HTR-8/SVneo (cell line): ENCODE data around the gene SHTN1.
A peak's percentile ranks its signal among the peaks of the same experiment; 100 is the strongest.

Source experiments
- DNase-seq: peaks from one replicate; pipeline ENCODE4 v3.0.0; 2011; ENCODE audit warnings: low spot score, mixed read lengths; ENCODE audit not compliant: insufficient read length
- FAIRE-seq: peaks from 2 replicates; lab custom pipeline; 2011; peaks lifted over from hg19 to GRCh38; lab: Jason Lieb, UNC

Gene SHTN1

GRCh38 chr10:116988311-116988710, 16.7 kb downstream of the SHTN1 start:
- FAIRE-seq (no peak), DNase-seq (no peak)

DNA sequence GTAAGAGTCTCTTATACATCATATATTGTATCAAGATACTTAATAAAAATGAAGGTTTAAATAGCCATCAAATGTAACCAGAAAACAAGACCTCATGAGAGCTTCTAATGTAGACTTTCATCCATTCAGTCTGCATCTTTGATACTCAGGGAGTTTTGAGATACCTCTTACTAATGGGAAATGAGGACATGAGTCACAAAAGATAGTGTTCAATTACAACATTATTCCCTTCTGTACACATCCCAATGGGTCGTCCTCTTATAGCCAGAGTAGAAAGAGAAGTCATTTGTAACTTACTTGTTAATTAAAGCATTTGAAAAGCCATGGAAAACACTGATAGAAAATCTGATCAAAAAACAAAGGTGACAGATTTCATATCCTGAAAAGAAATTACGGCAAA, 19.4 kb downstream of the SHTN1 start:
- DNase-seq (no peak), FAIRE-seq (no peak)

- DNase-seq (no peak), FAIRE-seq (no peak)
These were observed 20.6 kb downstream of the SHTN1 start for GRCh38 chr10:116984202-116984990.

GRCh38 chr10:116980041-116980440, 24.9 kb downstream of the SHTN1 start:
- FAIRE-seq, result no peak
- no peak for DNase-seq

GRCh38 chr10:116978901-116979300, 26.1 kb downstream of the SHTN1 start:
- FAIRE-seq, result no peak
- no peak for DNase-seq

- FAIRE-seq (no peak), DNase-seq (peak; percentile 30)
These were observed 30.5 kb downstream of the SHTN1 start for GRCh38 chr10:116974456-116975005.

- FAIRE-seq (no peak), DNase-seq (no peak)
These were observed 31.0 kb downstream of the SHTN1 start for GRCh38 chr10:116973946-116974455.

DNA sequence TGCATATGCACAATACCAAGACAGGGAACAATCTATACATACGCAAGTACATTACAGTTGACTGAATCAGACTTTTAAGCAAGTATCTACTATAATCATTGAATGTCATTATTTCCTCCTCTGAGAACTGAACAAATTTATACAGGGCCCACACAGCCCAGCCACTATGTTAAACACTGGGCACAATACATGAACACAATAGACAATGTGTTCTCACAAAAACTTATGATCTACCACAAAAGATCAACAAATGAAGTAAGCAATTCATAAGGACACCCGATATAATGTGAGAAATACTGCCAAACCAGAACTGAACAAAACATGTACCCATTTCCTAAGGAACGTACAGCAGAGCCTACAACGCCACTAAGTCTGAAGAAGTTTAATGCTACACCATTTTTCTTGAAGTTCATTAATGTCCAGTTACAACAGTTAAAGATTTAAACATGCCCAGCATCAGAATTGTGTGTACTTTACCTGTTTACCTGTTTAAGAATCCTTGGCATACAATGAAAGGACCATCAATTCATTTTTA, 31.5 kb downstream of the SHTN1 start:
- no peak for FAIRE-seq
- no peak for DNase-seq

GRCh38 chr10:116972131-116972530, 32.9 kb downstream of the SHTN1 start:
- DNase-seq (no peak), FAIRE-seq (no peak)

DNA sequence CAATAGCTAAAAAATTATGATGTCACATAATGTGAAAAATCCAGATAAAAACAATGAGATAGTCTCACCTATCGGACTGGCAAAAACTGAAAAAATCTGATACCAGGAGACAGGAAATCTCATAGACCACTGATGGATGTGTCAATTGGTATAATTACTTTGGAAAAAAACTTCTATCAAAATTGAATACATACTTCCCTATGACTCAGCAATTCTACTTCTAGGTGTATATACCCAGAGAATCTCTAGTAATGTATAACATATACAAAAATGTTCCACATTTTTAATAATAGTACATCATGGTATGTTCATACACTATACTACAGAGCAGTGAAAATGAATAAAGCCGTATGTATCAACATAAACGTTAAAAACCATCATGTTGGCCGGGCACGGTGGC, 34.9 kb downstream of the SHTN1 start:
- DNase-seq, result no peak
- no peak for FAIRE-seq

DNA sequence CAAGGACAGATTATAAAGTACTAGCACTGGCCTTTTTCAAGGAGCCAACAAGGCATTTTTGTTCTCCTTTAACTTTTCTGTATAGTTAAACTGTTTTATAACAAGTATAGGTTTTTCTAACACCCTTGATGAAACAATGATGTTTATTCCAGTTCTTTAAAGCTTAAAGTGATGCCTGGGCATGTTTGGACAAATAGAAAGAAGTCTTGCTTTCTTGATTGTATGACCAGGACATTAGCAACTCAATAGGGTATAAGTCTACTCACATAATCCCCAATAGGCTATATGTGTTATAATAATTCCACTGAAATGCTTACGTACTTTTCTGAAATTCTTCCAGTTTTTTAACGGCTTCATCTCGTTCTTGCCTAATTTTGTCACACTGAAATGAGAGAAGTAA, 36.7 kb downstream of the SHTN1 start:
- DNase-seq (no peak), FAIRE-seq (no peak)

DNA sequence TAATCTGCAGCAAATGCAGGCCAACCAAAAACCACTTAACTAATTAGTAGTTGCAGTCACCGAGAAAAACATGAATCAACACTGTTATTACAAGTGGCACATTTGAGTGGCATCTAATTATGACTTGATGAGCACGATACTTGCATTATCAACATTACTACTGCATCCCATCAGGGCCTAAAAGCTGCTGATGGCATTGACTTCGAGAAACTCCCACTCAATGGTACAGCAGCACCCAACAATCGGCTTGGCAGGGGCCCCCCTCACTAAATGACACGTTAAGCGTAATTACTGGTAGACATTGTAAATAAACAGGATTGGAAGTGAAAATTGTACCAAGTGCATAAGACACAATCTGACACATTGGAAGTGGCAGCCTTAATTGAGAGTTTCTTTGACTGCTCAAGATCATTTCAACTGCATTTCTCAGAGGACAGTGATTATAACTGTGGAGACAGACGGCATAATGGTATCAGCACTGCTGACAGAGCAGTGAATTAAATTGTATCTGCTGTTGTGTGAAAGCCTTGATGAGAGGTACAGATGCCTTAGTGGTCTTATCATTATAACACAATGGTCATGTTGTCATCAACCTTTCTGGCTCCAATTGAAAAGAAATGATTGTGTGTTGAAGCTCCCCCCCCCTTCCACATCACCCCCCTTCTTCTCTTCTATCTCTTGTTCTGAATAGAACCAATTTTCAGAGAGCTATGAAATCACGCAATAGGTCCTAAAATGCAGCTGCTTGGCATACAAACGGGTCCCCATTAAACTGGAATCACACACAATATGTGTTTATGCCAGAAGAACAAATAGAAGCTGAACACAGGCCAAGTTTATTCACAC, 43.4 kb downstream of the SHTN1 start:
- FAIRE-seq (no peak), DNase-seq (no peak)

- no peak for DNase-seq
- FAIRE-seq, result no peak
These were observed 44.8 kb downstream of the SHTN1 start for GRCh38 chr10:116960066-116960776.

DNA sequence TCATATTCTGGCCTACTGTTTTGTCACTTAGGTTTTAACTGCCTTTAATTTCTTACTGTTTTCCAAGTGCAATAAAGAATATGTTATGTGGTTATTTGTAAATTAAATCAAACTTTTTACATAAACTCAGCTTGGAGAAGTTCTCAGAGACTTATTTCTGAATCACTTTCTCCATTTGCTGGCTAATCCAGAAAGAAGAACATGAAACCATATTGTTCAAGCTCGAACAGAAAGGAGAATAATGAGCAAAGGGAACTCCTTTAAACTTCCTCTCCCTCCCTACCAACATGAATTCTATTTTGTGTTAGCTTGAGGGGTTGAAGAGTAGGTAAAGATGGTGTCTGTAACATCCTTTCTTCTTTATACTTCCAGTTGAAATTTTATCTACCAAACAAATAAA, 52.3 kb downstream of the SHTN1 start:
- FAIRE-seq (no peak), DNase-seq (no peak)

DNA sequence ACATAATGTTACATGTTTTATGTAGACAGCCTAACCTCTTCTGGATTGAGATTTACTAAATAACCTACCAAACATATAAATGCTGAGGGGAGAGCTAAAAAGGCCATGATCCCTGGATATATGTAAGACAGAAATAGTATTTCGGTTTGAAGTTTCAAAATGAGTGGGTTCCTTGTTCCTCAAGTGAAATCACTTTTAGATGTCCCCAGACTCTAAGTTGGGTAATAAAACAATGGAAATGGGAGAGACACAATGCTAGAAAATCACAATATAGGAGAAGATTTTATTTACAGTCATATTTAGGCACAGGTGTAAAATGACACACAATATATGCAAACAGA, 56.5 kb downstream of the SHTN1 start:
- no peak for FAIRE-seq
- DNase-seq, result no peak

DNA sequence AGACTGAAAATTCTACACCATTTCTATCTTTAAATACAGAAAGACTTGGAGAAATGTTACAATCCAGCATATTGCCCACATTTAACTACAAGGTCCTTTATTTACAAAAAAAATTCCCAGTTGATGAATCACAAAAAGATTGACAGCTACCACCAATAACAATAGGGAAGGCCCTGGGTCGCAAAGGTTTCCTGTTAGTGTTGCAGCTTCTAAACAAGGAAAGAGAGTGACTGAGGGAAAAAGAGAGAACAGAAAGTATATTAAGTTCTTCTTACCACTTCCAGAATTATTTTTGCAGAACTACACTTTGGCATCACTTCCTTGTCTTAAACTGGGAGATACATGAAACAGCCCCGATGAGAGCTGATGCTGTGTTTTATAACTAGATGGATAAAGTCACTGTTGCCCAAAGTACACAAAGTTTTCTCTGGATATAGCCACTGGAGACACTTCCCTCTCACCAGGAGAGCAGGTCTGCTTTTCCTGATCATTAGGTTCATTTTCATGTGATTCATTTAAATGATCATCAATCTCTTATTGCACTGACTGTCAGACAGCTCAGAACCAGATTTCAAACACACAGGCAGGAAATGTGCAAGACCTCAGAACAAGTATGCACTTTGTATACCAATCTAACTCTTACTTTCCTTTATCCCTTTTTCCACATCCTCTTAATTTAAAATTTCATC, 57.0 kb downstream of the SHTN1 start:
- FAIRE-seq (no peak), DNase-seq (peak; percentile 22)

DNA sequence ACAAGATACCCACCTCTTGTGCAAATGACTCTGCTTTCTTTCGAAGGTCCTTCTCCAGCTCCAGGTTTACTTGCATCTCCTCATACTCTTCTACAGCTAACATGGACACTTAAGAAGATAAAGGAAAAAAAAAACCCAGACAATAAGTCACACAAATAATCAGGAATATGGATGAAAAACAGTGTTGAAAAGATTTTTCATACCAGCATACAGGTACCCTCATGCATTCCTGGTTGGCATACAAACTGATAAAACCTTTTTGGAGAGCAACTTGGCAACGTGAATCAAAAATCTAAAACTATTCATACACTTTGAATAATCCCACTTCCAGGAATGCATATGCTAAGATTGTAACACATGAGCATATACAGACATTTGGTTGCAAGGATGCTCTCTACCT, 60.1 kb downstream of the SHTN1 start:
- no peak for FAIRE-seq
- no peak for DNase-seq

- DNase-seq (no peak), FAIRE-seq (no peak)
These were observed 73.2 kb downstream of the SHTN1 start for GRCh38 chr10:116931806-116932205.

DNA sequence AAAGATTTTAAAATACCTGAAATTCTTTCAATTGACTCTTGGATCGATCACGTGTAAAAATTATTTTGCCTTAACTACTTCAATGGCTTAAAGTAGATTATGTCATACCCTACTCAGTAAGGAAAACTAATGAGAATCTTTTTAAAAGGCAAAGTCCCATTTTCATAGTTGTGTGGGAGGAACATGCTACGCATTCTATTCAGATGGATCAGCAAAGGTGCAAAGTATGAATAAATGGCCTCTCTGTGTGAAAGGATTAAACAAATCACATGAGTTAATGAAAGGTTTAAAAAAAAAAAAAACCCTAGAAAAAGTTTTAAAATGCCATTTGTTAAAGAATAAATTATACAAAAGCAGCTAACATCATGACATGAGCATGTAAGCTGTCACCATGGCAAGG, 78.6 kb downstream of the SHTN1 start:
- DNase-seq (no peak), FAIRE-seq (no peak)

GRCh38 chr10:116925056-116925455, 79.9 kb downstream of the SHTN1 start:
- FAIRE-seq (no peak), DNase-seq (no peak)
